Right lobe of liver (tissue), 6 donors: ENCODE results near the gene URGCP. TPM values are rescaled to one million over a fixed set of nuclear protein-coding genes. Genes with fewer than 3 reads are reported as not detected.

Experiments
- ATAC-seq, 4 donors: fragments of 200-7000 bp; cut with Tn5 transposase; one replicate each; pipeline ENCODE4 v1.9.1; 2020; ENCODE audit warnings: mild to moderate bottlenecking in 4 of 4, moderate library complexity in 4 of 4
- DNase-seq, 3 donors: peaks; one replicate each; pipeline ENCODE4 v3.0.0-alpha.2; 2020
- H3K27ac ChIP-seq, 3 donors: fragments of 200-600 bp; one replicate each; pipeline ENCODE4 v1.8.0; 2022
- H3K27me3 ChIP-seq, 2 donors: fragments of 200-600 bp; one replicate each; pipeline ENCODE4 v1.8.0; 2022
- H3K36me3 ChIP-seq, 4 donors: fragments of 200-600 bp; sonication (generic) in 1 of 4; one replicate each; pipeline versions ENCODE4 v1.5.1 to v1.8.0; 2017 to 2022; ENCODE audit warnings: control low read depth in 1 of 4
- H3K4me1 ChIP-seq, 4 donors: fragments of 200-600 bp; sonication (generic) in 1 of 4; one replicate each; pipeline versions ENCODE4 v1.5.1 to v1.8.0; 2017 to 2022; ENCODE audit warnings: control low read depth in 1 of 4
- H3K4me3 ChIP-seq, 3 donors: fragments of 200-600 bp; one replicate each; pipeline ENCODE4 v1.8.0; 2022
- H3K9me3 ChIP-seq, 4 donors: fragments of 200-600 bp; sonication (generic) in 1 of 4; one replicate each; pipeline versions ENCODE4 v1.5.1 to v1.8.0; 2017 to 2022; ENCODE audit warnings: control low read depth in 1 of 4
- POLR2A ChIP-seq: fragments of 450-650 bp; IDR thresholded peaks from one replicate; pipeline ENCODE4 v1.6.1; 2017; ENCODE audit warnings: antibody characterized with exemption, mild to moderate bottlenecking
- WGBS: methylation state at CpG from one replicate; pipeline ENCODE4 v1.1.6; 2018; ENCODE audit warnings: low coverage, low lambda C conversion rate; ENCODE audit not compliant: insufficient coverage; ENCODE audit errors: missing lambda C conversion rate; 5-methylcytosine and 5-hydroxymethylcytosine counted together
- intact Hi-C, 2 donors: fragments of 100-400 bp; cut with DNase I; formaldehyde crosslinking; loops; one replicate each; pipeline versions ENCODE4 v1.11.2 to v1.14.1; 2022
- long read RNA-seq: library from polyadenylated mRNA; unstranded; transcript quantifications from one replicate; pipeline ENCODE4 v2.0.0, GENCODE V29; 2019
- total RNA-seq, 6 experiments: library from RNA; depleted of rRNA in 2 of 6; stranded (reverse); fragments of >200 nt in 2 of 6; fragmentation: NEBNext Ultra II Directional in 3 of 6; extraction: Animal tissue kit (Norgen Biotek cat#: 25700) in 3 of 6; gene quantifications; one replicate each; pipeline versions ENCODE4 v1.1.0 to v1.2.4, GENCODE V29; 2016 to 2023
- TF ChIP-seq, protein P1 (sequence below), 4 donors: fragments of 200-600 bp in 3 of 4; fragments of 450-650 bp in 1 of 4; IDR thresholded peaks; one replicate each; pipeline versions ENCODE4 v1.5.1 to v1.8.0; 2016 to 2022; ENCODE audit warnings: antibody characterized with exemption in 4 of 4, mild to moderate bottlenecking in 2 of 4
- donor health status: DM: no; HTN: yes; CAD: no.
- donor health status: DM: no; HTN: no; CAD: no.
- donor health status: DM: no; HTN: no; CAD: no.
- donor health status: DM: no; HTN: yes; CAD: no.
- donor health status: DM: no; HTN: yes; CAD: no.

The URGCP gene, protein sequence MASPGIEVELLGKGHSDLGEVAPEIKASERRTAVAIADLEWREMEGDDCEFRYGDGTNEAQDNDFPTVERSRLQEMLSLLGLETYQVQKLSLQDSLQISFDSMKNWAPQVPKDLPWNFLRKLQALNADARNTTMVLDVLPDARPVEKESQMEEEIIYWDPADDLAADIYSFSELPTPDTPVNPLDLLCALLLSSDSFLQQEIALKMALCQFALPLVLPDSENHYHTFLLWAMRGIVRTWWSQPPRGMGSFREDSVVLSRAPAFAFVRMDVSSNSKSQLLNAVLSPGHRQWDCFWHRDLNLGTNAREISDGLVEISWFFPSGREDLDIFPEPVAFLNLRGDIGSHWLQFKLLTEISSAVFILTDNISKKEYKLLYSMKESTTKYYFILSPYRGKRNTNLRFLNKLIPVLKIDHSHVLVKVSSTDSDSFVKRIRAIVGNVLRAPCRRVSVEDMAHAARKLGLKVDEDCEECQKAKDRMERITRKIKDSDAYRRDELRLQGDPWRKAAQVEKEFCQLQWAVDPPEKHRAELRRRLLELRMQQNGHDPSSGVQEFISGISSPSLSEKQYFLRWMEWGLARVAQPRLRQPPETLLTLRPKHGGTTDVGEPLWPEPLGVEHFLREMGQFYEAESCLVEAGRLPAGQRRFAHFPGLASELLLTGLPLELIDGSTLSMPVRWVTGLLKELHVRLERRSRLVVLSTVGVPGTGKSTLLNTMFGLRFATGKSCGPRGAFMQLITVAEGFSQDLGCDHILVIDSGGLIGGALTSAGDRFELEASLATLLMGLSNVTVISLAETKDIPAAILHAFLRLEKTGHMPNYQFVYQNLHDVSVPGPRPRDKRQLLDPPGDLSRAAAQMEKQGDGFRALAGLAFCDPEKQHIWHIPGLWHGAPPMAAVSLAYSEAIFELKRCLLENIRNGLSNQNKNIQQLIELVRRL
- 10 to 100 TPM; 13.7 to 32.2 (median 25.2) TPM for total RNA-seq
- long read RNA-seq, full-length matches to known transcripts, result 1 of 4 reads
- long read RNA-seq, partial matches to known transcripts, result 1 of 4 reads
- long read RNA-seq, other reads (novel, unspliced or antisense), result 2 of 4 reads

DNA sequence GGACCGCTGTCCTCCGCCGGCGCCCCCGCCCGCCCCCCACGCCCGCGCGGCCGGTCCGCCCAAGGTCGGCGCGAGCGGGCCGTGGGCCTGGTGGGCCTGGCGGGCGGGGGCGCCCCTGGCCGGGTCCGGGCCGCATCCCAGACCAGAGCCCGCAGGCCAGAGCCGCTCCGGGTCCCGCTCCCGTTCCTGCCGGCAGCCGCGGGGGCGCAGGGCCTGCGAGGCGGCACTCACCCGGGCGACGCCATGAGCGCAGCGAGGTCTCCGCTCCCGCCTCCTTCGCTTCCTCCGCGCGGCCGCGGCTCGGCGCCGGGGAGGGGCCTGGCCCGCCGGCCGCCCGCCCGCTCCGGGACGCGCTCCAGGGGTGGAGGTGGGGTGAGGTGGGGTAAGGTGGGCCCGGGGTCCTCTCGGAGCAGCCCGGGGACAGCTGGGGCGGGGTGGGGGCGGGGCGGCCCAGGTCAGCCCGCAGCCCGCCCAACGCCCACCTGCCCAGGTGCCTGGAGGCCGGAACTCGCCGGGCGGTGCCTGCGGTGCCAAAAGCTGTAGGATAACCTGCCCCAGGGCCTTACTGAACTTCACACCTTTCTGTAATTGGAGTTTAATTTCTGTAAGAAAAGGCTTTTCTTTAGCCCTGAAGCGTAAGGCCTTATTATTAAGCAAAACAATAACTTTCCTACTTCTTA lies at the start of gene URGCP:
Gene URGCP, minus strand, starts transcription at position 266 of the 680 bp plus-strand sequence. Its CDS starts 21 bp downstream, at position 245.
- ATAC-seq (peak; percentile 43 to 78 (median 75)), DNase-seq (peak; percentile 68 to 78 (median 70))
- Histone ChIP-seq H3K36me3 (no peaks in the 10 kb centered on the region), H3K27me3 (no peaks in the 10 kb centered on the region), H3K9me3 (no peaks in the 10 kb centered on the region), H3K27ac (peak within 1 kb of the TSS; percentile 63 to 90 (median 82)), H3K4me1 (peaks cover 0 to 13% (median 5%) of the 10 kb centered on the region in 4 donors), H3K4me3 (peak within 1 kb of the TSS; percentile 64 to 80 (median 68))
- WGBS, result 1% methylated on average over 11 of the region's 73 CpGs
- peak; percentile 56 for TF ChIP-seq POLR2A
- TF ChIP-seq, protein P1, sequence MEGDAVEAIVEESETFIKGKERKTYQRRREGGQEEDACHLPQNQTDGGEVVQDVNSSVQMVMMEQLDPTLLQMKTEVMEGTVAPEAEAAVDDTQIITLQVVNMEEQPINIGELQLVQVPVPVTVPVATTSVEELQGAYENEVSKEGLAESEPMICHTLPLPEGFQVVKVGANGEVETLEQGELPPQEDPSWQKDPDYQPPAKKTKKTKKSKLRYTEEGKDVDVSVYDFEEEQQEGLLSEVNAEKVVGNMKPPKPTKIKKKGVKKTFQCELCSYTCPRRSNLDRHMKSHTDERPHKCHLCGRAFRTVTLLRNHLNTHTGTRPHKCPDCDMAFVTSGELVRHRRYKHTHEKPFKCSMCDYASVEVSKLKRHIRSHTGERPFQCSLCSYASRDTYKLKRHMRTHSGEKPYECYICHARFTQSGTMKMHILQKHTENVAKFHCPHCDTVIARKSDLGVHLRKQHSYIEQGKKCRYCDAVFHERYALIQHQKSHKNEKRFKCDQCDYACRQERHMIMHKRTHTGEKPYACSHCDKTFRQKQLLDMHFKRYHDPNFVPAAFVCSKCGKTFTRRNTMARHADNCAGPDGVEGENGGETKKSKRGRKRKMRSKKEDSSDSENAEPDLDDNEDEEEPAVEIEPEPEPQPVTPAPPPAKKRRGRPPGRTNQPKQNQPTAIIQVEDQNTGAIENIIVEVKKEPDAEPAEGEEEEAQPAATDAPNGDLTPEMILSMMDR (IDR thresholded peaks at IDR 0.05), result no peak
- intact Hi-C loops, result no loop called here

DNA sequence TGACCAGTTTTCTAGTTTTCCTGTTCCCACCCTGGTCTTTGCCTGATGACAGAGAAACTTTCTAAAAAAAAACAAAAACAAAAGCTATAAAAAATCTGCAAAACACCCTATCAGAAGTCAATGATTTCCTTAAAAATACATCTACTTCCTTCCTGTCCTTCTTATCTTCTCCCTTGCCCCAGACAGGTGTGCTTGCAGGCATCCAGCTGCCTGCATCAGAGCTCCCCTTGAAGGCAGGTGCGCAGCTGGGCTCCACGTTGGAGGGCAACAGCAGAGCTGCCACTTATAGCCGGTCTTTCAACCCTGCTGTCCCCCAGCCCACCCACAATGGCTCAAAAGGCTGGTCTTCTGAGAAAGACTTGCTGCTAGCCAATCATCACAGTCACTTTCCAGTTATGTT lies 49.6 kb upstream of the URGCP start:
- Histone ChIP-seq H3K36me3 (peaks cover 0 to 9% (median 0%) of the 10 kb centered on the region in 4 donors), H3K27me3 (no peaks in the 10 kb centered on the region), H3K27ac (no peak overlapping the region), H3K4me1 (no peaks in the 10 kb centered on the region), H3K4me3 (no peak overlapping the region), H3K9me3 (no peaks in the 10 kb centered on the region)
- ATAC-seq (no peak), DNase-seq (no peak)
- TF ChIP-seq POLR2A, result no peak
- TF ChIP-seq, protein P1 (IDR thresholded peaks at IDR 0.05), result no peak
- intact Hi-C loops, result no loop called here
- WGBS, result 77% methylated on average over 3 of the region's 3 CpGs

DNA sequence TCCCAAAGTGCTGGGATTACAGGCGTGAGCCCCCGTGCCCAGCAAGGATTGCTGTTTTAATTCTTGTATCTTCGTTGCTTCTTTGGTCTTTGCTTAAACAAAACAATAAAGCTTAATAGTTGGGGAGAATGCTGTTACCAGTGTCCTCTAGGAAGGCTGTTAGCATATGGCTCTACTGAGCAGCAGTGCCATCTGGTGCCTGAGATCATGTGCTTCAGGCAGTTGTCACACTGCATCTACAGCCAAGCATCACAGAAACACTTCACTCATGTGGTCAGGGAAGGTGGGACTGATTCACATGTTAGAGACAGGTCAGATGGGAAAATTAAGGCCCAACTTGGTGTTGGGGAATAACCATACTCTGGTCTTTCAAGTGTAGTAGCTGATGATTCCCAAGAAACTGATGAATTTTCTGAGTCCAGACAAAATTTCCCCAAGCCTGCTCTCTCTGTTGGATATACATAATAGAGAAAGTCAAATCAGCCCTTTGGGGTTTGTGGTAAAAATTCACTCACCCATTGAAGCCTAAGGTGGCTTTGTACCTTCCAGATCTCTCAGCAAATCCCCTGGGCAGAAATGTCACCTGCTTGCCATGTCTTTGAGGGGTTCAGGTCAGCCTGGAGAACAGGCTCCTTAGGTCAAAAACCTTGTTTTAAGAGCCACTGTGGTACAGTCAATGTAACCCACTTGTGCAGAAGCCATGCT lies 48.3 kb upstream of the URGCP start:
- peak; percentile 84 to 93 (median 92) for ATAC-seq
- no peak overlapping the region for H3K4me3 ChIP-seq
- H3K27ac ChIP-seq, result no peak overlapping the region
- TF ChIP-seq POLR2A, result no peak
- TF ChIP-seq, protein P1 (IDR thresholded peaks at IDR 0.05), result peak; percentile 37 to 61 (median 44)
- DNase-seq, result peak in 1 of 3 donors; percentile 25
- H3K9me3 ChIP-seq, result no peaks in the 10 kb centered on the region
- intact Hi-C loops, result no loop called here
- H3K27me3 ChIP-seq, result no peaks in the 10 kb centered on the region
- H3K36me3 ChIP-seq, result peaks cover 0 to 17% (median 2%) of the 10 kb centered on the region in 4 donors
- 60% methylated on average over 3 of the region's 3 CpGs for WGBS
- H3K4me1 ChIP-seq, result no peaks in the 10 kb centered on the region
